ENCODE measurements around the gene MCTP1.

GRCh38 chr5:95149387-95149786 is 135.5 kb downstream of the MCTP1 start:
- TF ChIP-seq CTCF (IDR thresholded peaks at IDR 0.05), result no peak
- TF ChIP-seq POLR2A (IDR thresholded peaks at IDR 0.05), result no peak
